Measurements from ENCODE around the gene ELMO1. TPM values are rescaled to one million over a fixed set of nuclear protein-coding genes. Genes with fewer than 3 reads are reported as not detected.

The ELMO1 gene
- total and polyA plus RNA-seq, 12 donors: 7.5 to 46.8 (median 14.9) TPM

- H3K27me3 ChIP-seq: no peaks in the 10 kb centered on the region
- TF ChIP-seq POLR2A (IDR thresholded peaks at IDR 0.05) (no peak), CTCF (IDR thresholded peaks at IDR 0.05) (no peak)
- peak overlapping the region in 3 of 5 donors; percentile 55 to 82 (median 73) for H3K27ac ChIP-seq
- peaks cover 7 to 12% of the 10 kb centered on the region in 2 donors for H3K4me1 ChIP-seq (replicated peaks in 1 of 2)
- 19 to 26% (median 23%) methylated on average over 9 of the region's 9 CpGs for WGBS, 4 donors
- H3K9me3 ChIP-seq (replicated peaks in 1 of 3): no peaks in the 10 kb centered on the region
- no peak overlapping the region for H3K4me3 ChIP-seq
- intact Hi-C loops (cut with DNase I): no loop called here
- DNase-seq: peak; percentile 75 to 96 (median 90)
- H3K36me3 ChIP-seq (replicated peaks in 1 of 2): no peaks in the 10 kb centered on the region
Observed at GRCh38 chr7:37031571-37032257, 416.9 kb downstream of the ELMO1 start.

GRCh38 chr7:37028909-37029440 is 419.7 kb downstream of the ELMO1 start:
- H3K27me3 ChIP-seq: no peaks in the 10 kb centered on the region
- intact Hi-C loops (cut with DNase I): no loop called here
- WGBS, 4 donors: 85 to 93% (median 90%) methylated on average over 5 of the region's 5 CpGs
- H3K4me3 ChIP-seq: no peak overlapping the region
- no peak overlapping the region for H3K27ac ChIP-seq
- no peaks in the 10 kb centered on the region for H3K9me3 ChIP-seq (replicated peaks in 1 of 3)
- H3K36me3 ChIP-seq (replicated peaks in 1 of 2): no peaks in the 10 kb centered on the region
- peaks cover 7 to 12% of the 10 kb centered on the region in 2 donors for H3K4me1 ChIP-seq (replicated peaks in 1 of 2)
- TF ChIP-seq CTCF (IDR thresholded peaks at IDR 0.05) (no peak), POLR2A (IDR thresholded peaks at IDR 0.05) (no peak)
- no peak for DNase-seq

GRCh38 chr7:37027557-37028341 is 420.9 kb downstream of the ELMO1 start:
- H3K27me3 ChIP-seq: no peaks in the 10 kb centered on the region
- H3K9me3 ChIP-seq (replicated peaks in 1 of 3): no peaks in the 10 kb centered on the region
- H3K36me3 ChIP-seq (replicated peaks in 1 of 2): no peaks in the 10 kb centered on the region
- WGBS, 4 donors: 84 to 93% (median 89%) methylated on average over 6 of the region's 6 CpGs
- no peak for DNase-seq
- TF ChIP-seq POLR2A (IDR thresholded peaks at IDR 0.05) (no peak), CTCF (IDR thresholded peaks at IDR 0.05) (peak in 1 of 6 experiments; percentile 7)
- no peak overlapping the region for H3K4me3 ChIP-seq
- peaks cover 7 to 11% of the 10 kb centered on the region in 2 donors for H3K4me1 ChIP-seq (replicated peaks in 1 of 2)
- no peak overlapping the region for H3K27ac ChIP-seq
- intact Hi-C loops (cut with DNase I): no loop called here

- TF ChIP-seq POLR2A (IDR thresholded peaks at IDR 0.05) (no peak), CTCF (IDR thresholded peaks at IDR 0.05) (no peak)
- 52 to 71% (median 59%) methylated on average over 1 of the region's 1 CpG for WGBS, 4 donors
- no peak for DNase-seq
- no peaks in the 10 kb centered on the region for H3K36me3 ChIP-seq (replicated peaks in 1 of 2)
- intact Hi-C loops (cut with DNase I): no loop called here
- H3K27me3 ChIP-seq: no peaks in the 10 kb centered on the region
- no peak overlapping the region for H3K4me3 ChIP-seq
- no peaks in the 10 kb centered on the region for H3K9me3 ChIP-seq (replicated peaks in 1 of 3)
- peaks cover 1 to 5% of the 10 kb centered on the region in 2 donors for H3K4me1 ChIP-seq (replicated peaks in 1 of 2)
- H3K27ac ChIP-seq: no peak overlapping the region
Observed at GRCh38 chr7:37027104-37027503, 421.6 kb downstream of the ELMO1 start.

Measured in adrenal gland (tissue), 12 donors.